Testis (tissue), 3 donors: ENCODE measurements around the gene RARA. TPM values are rescaled to one million over a fixed set of nuclear protein-coding genes. Genes with fewer than 3 reads are reported as not detected.
A peak's percentile ranks its signal among the peaks of the same experiment; 100 is the strongest.
"Not testable (repeated sequence)": the region's sequence is repeated elsewhere in the genome, so short reads cannot be mapped to it uniquely, and the experiment has no call there.

ENCODE experiments used
- DNase-seq: peaks from one replicate; pipeline ENCODE4 v3.0.0-alpha.2; 2019
- H3K27ac ChIP-seq, 2 donors: fragments of 200-600 bp; sonication (generic); one replicate each; pipeline ENCODE4 v1.5.1; 2019
- H3K27me3 ChIP-seq: fragments of 200-600 bp; sonication (generic); one replicate; pipeline ENCODE4 v1.5.1; 2019
- H3K36me3 ChIP-seq: fragments of 200-600 bp; sonication (generic); one replicate; pipeline ENCODE4 v1.5.1; 2017; ENCODE audit warnings: low read depth; ENCODE audit errors: missing control alignments
- H3K4me1 ChIP-seq: fragments of 200-600 bp; sonication (generic); one replicate; pipeline ENCODE4 v1.5.1; 2019
- H3K4me3 ChIP-seq, 2 donors: fragments of 200-600 bp; sonication (generic); one replicate each; pipeline ENCODE4 v1.5.1; 2017 to 2019
- H3K9me3 ChIP-seq: fragments of 200-600 bp; sonication (generic); one replicate; pipeline ENCODE4 v1.5.1; 2017
- CTCF ChIP-seq, 3 experiments: fragments of 450-650 bp in 2 of 3; fragments of 200-600 bp in 1 of 3; sonication (generic) in 1 of 3; IDR thresholded peaks; one replicate each; pipeline ENCODE4 v1.5.1; 2016 to 2019; ENCODE audit warnings: antibody characterized with exemption in 3 of 3, mild to moderate bottlenecking in 2 of 3, moderate library complexity in 1 of 3
- POLR2A ChIP-seq: fragments of 450-650 bp; IDR thresholded peaks from one replicate; pipeline ENCODE4 v1.6.1; 2017; ENCODE audit warnings: antibody characterized with exemption, mild to moderate bottlenecking, moderate library complexity
- WGBS, 2 donors: methylation state at CpG; one replicate each; pipeline ENCODE4 v1.1.5; 2018; 5-methylcytosine and 5-hydroxymethylcytosine counted together
- intact Hi-C: fragments of 100-400 bp; cut with DNase I; formaldehyde crosslinking; loops from one replicate; pipeline ENCODE4 v1.15.1; 2023; ENCODE audit warnings: low total_unique reads
- polyA plus RNA-seq: library from polyadenylated mRNA; stranded (reverse); fragments of 350-450 nt; fragmentation: Illumina TruSeq; extraction: RNeasy Lipid Tissue Mini Kit (QIAGEN cat#74804); gene quantifications from one replicate; pipeline ENCODE4 v1.2.3, GENCODE V29; 2014; ENCODE audit warnings: low read depth, low replicate concordance; ENCODE audit not compliant: insufficient read depth
- total RNA-seq, 2 donors: library from RNA; depleted of rRNA; stranded (reverse); fragments of >200 nt; gene quantifications; one replicate each; pipeline ENCODE4 v1.2.3, GENCODE V29; 2016

Gene RARA
- total and polyA plus RNA-seq, 3 donors from 2014 or later: 49.8 to 66.0 (median 65.5) TPM

- no peaks in the 10 kb centered on the region for H3K36me3 ChIP-seq
- H3K27me3 ChIP-seq: no peaks in the 10 kb centered on the region
- TF ChIP-seq CTCF (IDR thresholded peaks at IDR 0.05) (no peak), POLR2A (no peak)
- H3K9me3 ChIP-seq: no peaks in the 10 kb centered on the region
- no peak overlapping the region for H3K27ac ChIP-seq
- intact Hi-C loops: no loop called here
- WGBS, 2 donors: 83 to 96% methylated on average over 2 of the region's 2 CpGs
- H3K4me3 ChIP-seq: no peak overlapping the region
- DNase-seq: no peak
- H3K4me1 ChIP-seq: no peaks in the 10 kb centered on the region
Observed at GRCh38 chr17:40372031-40372430, 63.1 kb downstream of the RARA start.

GRCh38 chr17:40372644-40373043 lies 63.7 kb downstream of the RARA start:
- H3K4me3 ChIP-seq, H3K36me3 ChIP-seq, H3K9me3 ChIP-seq, H3K27ac ChIP-seq, DNase-seq, H3K4me1 ChIP-seq, intact Hi-C loops, H3K27me3 ChIP-seq: not testable (repeated sequence)
- WGBS, 2 donors: 73 to 79% methylated on average over 4 of the region's 4 CpGs

- Histone ChIP-seq H3K4me3 (no peak overlapping the region), H3K27ac (no peak overlapping the region), H3K36me3 (no peaks in the 10 kb centered on the region), H3K27me3 (no peaks in the 10 kb centered on the region), H3K4me1 (no peaks in the 10 kb centered on the region), H3K9me3 (no peaks in the 10 kb centered on the region)
- TF ChIP-seq POLR2A: no peak
- no peak for TF ChIP-seq CTCF (IDR thresholded peaks at IDR 0.05)
- intact Hi-C loops: no loop called here
- no peak for DNase-seq
- 90 to 92% methylated on average over 4 of the region's 4 CpGs for WGBS, 2 donors
Observed at GRCh38 chr17:40373324-40373723, 64.3 kb downstream of the RARA start.

- Histone ChIP-seq H3K4me1 (no peaks in the 10 kb centered on the region), H3K9me3 (no peaks in the 10 kb centered on the region), H3K27ac (no peak overlapping the region), H3K27me3 (no peaks in the 10 kb centered on the region), H3K4me3 (no peak overlapping the region), H3K36me3 (no peaks in the 10 kb centered on the region)
- WGBS, 2 donors: 83 to 87% methylated on average over 8 of the region's 8 CpGs
- DNase-seq: no peak
- TF ChIP-seq POLR2A (no peak), CTCF (IDR thresholded peaks at IDR 0.05) (no peak)
- intact Hi-C loops: no loop called here
Observed at GRCh38 chr17:40373999-40374398, 65.0 kb downstream of the RARA start.

GRCh38 chr17:40374821-40375498 lies 66.0 kb downstream of the RARA start:
- no peaks in the 10 kb centered on the region for H3K27me3 ChIP-seq
- intact Hi-C loops: no loop called here

GRCh38 chr17:40375786-40376185 lies 66.8 kb downstream of the RARA start:
- H3K36me3 ChIP-seq, H3K27me3 ChIP-seq, H3K27ac ChIP-seq, H3K9me3 ChIP-seq, DNase-seq, intact Hi-C loops, H3K4me1 ChIP-seq: not testable (repeated sequence)
- WGBS, 2 donors: 42 to 74% methylated on average over 10 to 21 of the region's 21 CpGs
- H3K4me3 ChIP-seq: peak overlapping the region in 1 of 2 donors; percentile 36

More at GRCh38 chr17:40374821-40375498, 66.0 kb downstream of the RARA start:
- Histone ChIP-seq H3K27ac (no peak overlapping the region), H3K4me1 (no peaks in the 10 kb centered on the region), H3K9me3 (no peaks in the 10 kb centered on the region), H3K4me3 (peak overlapping the region in 1 of 2 donors; percentile 36), H3K36me3 (no peaks in the 10 kb centered on the region)
- no peak for TF ChIP-seq POLR2A
- TF ChIP-seq CTCF (IDR thresholded peaks at IDR 0.05): no peak
- 69 to 71% methylated on average over 14 of the region's 14 CpGs for WGBS, 2 donors
- DNase-seq: peak; percentile 13

GRCh38 chr17:40376541-40376940 lies 67.6 kb downstream of the RARA start:
- H3K9me3 ChIP-seq, H3K27me3 ChIP-seq, H3K27ac ChIP-seq, H3K36me3 ChIP-seq, H3K4me1 ChIP-seq, intact Hi-C loops: not testable (repeated sequence)
- 60 to 66% methylated on average over 5 to 6 of the region's 6 CpGs for WGBS, 2 donors
- peak overlapping the region in 1 of 2 donors; percentile 36 for H3K4me3 ChIP-seq
- peak; percentile 81 for DNase-seq
